Measurements from ENCODE around the gene OR2D2. TPM values are rescaled to one million over a fixed set of nuclear protein-coding genes. Genes with fewer than 3 reads are reported as not detected.

OR2D2 gene
- total and polyA plus RNA-seq, 2 experiments from 2014 or later = 0.24 TPM

- TF ChIP-seq ZNF462 (CRISPR knock-in tag; IDR thresholded peaks at IDR 0.05) (no peak), POLR2AphosphoS5 (IDR thresholded peaks at IDR 0.05; ENCODE audit: low read depth) (no peak), NANOG (IDR thresholded peaks at IDR 0.05; ENCODE audit: borderline replicate concordance) (no peak), CTCF (conservative IDR thresholded peaks at IDR 0.05; ENCODE audit: low read depth in 2 of 2) (no peak), EZH2phosphoT487 (IDR thresholded peaks at IDR 0.05; ENCODE audit: unreplicated experiment) (no peak), ETS1 (IDR thresholded peaks at IDR 0.05) (no peak), EZH2 (IDR thresholded peaks at IDR 0.05; ENCODE audit: low read depth, unreplicated experiment) (no peak), JUNB (IDR thresholded peaks at IDR 0.05; ENCODE audit: unreplicated experiment) (no peak), ZNF331 (CRISPR knock-in tag; IDR thresholded peaks at IDR 0.05; ENCODE audit: low read depth) (no peak), ZNF114 (CRISPR knock-in tag; IDR thresholded peaks at IDR 0.05) (no peak), STAT1 (IDR thresholded peaks at IDR 0.05; ENCODE audit: unreplicated experiment) (no peak)
Measured at GRCh38 chr11:6843670-6844069, 48.6 kb downstream of the OR2D2 start (continued).
